ENCODE results near the gene FHDC1. TPM values are rescaled to one million over a fixed set of nuclear protein-coding genes. Genes with fewer than 3 reads are reported as not detected.

The FHDC1 gene
- total RNA-seq, 1 experiment from 2014 or later, result 0.21 TPM

GRCh38 chr4:152938237-152938947 lies 2.3 kb downstream of the FHDC1 start:
- Histone ChIP-seq H3K27ac (ENCODE audit: low read length) (no peak overlapping the region), H3K4me3 (ENCODE audit: low read depth in 2 of 2, low read length in 2 of 2) (peak overlapping the region; percentile 42 to 45), H3K9me3 (ENCODE audit: control insufficient read depth, insufficient read depth, low read depth, low read length) (no peaks in the 10 kb centered on the region), H3K36me3 (ENCODE audit: control insufficient read depth, insufficient read depth, low read length) (no peaks in the 10 kb centered on the region), H3K4me1 (ENCODE audit: control insufficient read depth, insufficient read depth, low read length) (no peaks in the 10 kb centered on the region), H3K27me3 (ENCODE audit: control insufficient read depth, insufficient read depth, low read length) (peaks cover 5% of the 10 kb centered on the region; the same call in 1 of the 2 replicates)
- ATAC-seq, result no peak
- intact Hi-C loops (cut with micrococcal nuclease; ENCODE audit: unreplicated experiment) (no loop called here), in situ Hi-C loops (cut with HindIII; ENCODE audit: low pct_unique_long_range_greater_than_20kb, low sequenced_read_pairs) (no loop called here)
- BruUV-seq (replicated peaks), result no TSS peak
- ChIA-PET CTCF (interaction anchor here (0.7 kb wide), 1 partner anchor 35 kb away, joined by 6 read pairs; no protein-coding TSS in a partner anchor), POLR2A (no interaction called here)
- DNase-seq (ENCODE audit: low read depth, low spot score), result no peak
- TF ChIP-seq POLR2AphosphoS5 (IDR thresholded peaks at IDR 0.05; ENCODE audit: low read depth, low read length) (no peak), SIN3A (IDR thresholded peaks at IDR 0.05; ENCODE audit: borderline replicate concordance, insufficient read depth, low read depth, low read length) (no peak), TCF7L2 (IDR thresholded peaks at IDR 0.05; ENCODE audit: low read depth, low read length) (no peak)
- TF ChIP-seq, protein P1, sequence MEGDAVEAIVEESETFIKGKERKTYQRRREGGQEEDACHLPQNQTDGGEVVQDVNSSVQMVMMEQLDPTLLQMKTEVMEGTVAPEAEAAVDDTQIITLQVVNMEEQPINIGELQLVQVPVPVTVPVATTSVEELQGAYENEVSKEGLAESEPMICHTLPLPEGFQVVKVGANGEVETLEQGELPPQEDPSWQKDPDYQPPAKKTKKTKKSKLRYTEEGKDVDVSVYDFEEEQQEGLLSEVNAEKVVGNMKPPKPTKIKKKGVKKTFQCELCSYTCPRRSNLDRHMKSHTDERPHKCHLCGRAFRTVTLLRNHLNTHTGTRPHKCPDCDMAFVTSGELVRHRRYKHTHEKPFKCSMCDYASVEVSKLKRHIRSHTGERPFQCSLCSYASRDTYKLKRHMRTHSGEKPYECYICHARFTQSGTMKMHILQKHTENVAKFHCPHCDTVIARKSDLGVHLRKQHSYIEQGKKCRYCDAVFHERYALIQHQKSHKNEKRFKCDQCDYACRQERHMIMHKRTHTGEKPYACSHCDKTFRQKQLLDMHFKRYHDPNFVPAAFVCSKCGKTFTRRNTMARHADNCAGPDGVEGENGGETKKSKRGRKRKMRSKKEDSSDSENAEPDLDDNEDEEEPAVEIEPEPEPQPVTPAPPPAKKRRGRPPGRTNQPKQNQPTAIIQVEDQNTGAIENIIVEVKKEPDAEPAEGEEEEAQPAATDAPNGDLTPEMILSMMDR (IDR thresholded peaks at IDR 0.05), result no peak
- TF ChIP-seq, protein P2, sequence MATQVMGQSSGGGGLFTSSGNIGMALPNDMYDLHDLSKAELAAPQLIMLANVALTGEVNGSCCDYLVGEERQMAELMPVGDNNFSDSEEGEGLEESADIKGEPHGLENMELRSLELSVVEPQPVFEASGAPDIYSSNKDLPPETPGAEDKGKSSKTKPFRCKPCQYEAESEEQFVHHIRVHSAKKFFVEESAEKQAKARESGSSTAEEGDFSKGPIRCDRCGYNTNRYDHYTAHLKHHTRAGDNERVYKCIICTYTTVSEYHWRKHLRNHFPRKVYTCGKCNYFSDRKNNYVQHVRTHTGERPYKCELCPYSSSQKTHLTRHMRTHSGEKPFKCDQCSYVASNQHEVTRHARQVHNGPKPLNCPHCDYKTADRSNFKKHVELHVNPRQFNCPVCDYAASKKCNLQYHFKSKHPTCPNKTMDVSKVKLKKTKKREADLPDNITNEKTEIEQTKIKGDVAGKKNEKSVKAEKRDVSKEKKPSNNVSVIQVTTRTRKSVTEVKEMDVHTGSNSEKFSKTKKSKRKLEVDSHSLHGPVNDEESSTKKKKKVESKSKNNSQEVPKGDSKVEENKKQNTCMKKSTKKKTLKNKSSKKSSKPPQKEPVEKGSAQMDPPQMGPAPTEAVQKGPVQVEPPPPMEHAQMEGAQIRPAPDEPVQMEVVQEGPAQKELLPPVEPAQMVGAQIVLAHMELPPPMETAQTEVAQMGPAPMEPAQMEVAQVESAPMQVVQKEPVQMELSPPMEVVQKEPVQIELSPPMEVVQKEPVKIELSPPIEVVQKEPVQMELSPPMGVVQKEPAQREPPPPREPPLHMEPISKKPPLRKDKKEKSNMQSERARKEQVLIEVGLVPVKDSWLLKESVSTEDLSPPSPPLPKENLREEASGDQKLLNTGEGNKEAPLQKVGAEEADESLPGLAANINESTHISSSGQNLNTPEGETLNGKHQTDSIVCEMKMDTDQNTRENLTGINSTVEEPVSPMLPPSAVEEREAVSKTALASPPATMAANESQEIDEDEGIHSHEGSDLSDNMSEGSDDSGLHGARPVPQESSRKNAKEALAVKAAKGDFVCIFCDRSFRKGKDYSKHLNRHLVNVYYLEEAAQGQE (IDR thresholded peaks at IDR 0.05; ENCODE audit: insufficient read depth in 1 of 2, low read depth in 2 of 2, low read length in 1 of 2), result no peak

GRCh38 chr4:152939621-152940020 lies 3.5 kb downstream of the FHDC1 start:
- ChIA-PET POLR2A (no interaction called here), CTCF (no interaction called here)
- H3K4me3 ChIP-seq (ENCODE audit: low read depth in 2 of 2, low read length in 2 of 2), result no peak overlapping the region
- H3K27ac ChIP-seq (ENCODE audit: low read length), result no peak overlapping the region
- no peaks in the 10 kb centered on the region for H3K4me1 ChIP-seq (ENCODE audit: control insufficient read depth, insufficient read depth, low read length)
- BruUV-seq (replicated peaks), result no TSS peak
- TF ChIP-seq TCF7L2 (IDR thresholded peaks at IDR 0.05; ENCODE audit: low read depth, low read length) (no peak), POLR2AphosphoS5 (IDR thresholded peaks at IDR 0.05; ENCODE audit: low read depth, low read length) (no peak), SIN3A (IDR thresholded peaks at IDR 0.05; ENCODE audit: borderline replicate concordance, insufficient read depth, low read depth, low read length) (no peak)
- TF ChIP-seq, protein P2 (IDR thresholded peaks at IDR 0.05; ENCODE audit: insufficient read depth in 1 of 2, low read depth in 2 of 2, low read length in 1 of 2), result no peak
- TF ChIP-seq, protein P1 (IDR thresholded peaks at IDR 0.05), result no peak
- in situ Hi-C loops (cut with HindIII; ENCODE audit: low pct_unique_long_range_greater_than_20kb, low sequenced_read_pairs) (no loop called here), intact Hi-C loops (cut with micrococcal nuclease; ENCODE audit: unreplicated experiment) (no loop called here)
- DNase-seq (ENCODE audit: low read depth, low spot score) (no peak), ATAC-seq (no peak)
- H3K36me3 ChIP-seq (ENCODE audit: control insufficient read depth, insufficient read depth, low read length), result no peaks in the 10 kb centered on the region
- peaks cover 5% of the 10 kb centered on the region; the same call in 1 of the 2 replicates for H3K27me3 ChIP-seq (ENCODE audit: control insufficient read depth, insufficient read depth, low read length)
- H3K9me3 ChIP-seq (ENCODE audit: control insufficient read depth, insufficient read depth, low read depth, low read length), result no peaks in the 10 kb centered on the region
